IMR-90 (cell line): ENCODE measurements around the gene PCDHA8.

Experiments
- CEBPB ChIP-seq: IDR thresholded peaks from 2 replicates; pipeline ENCODE4 v1.6.1; 2012; ENCODE audit warnings: low read depth, low read length, improper control_type of control experiment
- CTCF ChIP-seq: conservative IDR thresholded peaks from 2 replicates; pipeline ENCODE4 v1.5.1; 2012; ENCODE audit warnings: mild to moderate bottlenecking, low read depth, low read length, improper control_type of control experiment
- ELK1 ChIP-seq: fragments of 150-350 bp; IDR thresholded peaks from 2 replicates; pipeline ENCODE4 v1.6.1; 2016; ENCODE audit warnings: low read depth, mild to moderate bottlenecking, low read length, moderate library complexity, borderline replicate concordance
- MAFK ChIP-seq: IDR thresholded peaks from 2 replicates; pipeline ENCODE4 v1.6.1; 2012; ENCODE audit warnings: low read depth, low read length, improper control_type of control experiment
- MAZ ChIP-seq: IDR thresholded peaks from 2 replicates; pipeline ENCODE4 v1.6.1; 2012; ENCODE audit warnings: low read depth, mild to moderate bottlenecking, low read length, improper control_type of control experiment, moderate library complexity, borderline replicate concordance
- POLR2A ChIP-seq: IDR thresholded peaks from 2 replicates; pipeline ENCODE4 v1.6.1; 2012; ENCODE audit warnings: mild to moderate bottlenecking, low read depth, low read length
- RFX5 ChIP-seq: IDR thresholded peaks from 2 replicates; pipeline ENCODE4 v1.8.0; 2012; ENCODE audit warnings: low read depth, mild to moderate bottlenecking, low read length, moderate library complexity
- SMC3 ChIP-seq: fragments of 150-350 bp; IDR thresholded peaks from 2 replicates; pipeline ENCODE4 v1.6.1; 2016; ENCODE audit warnings: low read depth, mild to moderate bottlenecking, antibody characterized with exemption, low read length, moderate library complexity

- TF ChIP-seq CTCF (no peak), MAZ (no peak), POLR2A (no peak), ELK1 (no peak), SMC3 (no peak), MAFK (no peak), RFX5 (no peak), CEBPB (no peak)
These were observed 12.6 kb upstream of the PCDHA8 start for GRCh38 chr5:140828362-140828737.
